Measurements from ENCODE around the gene SLC25A20. TPM values are rescaled to one million over a fixed set of nuclear protein-coding genes. Genes with fewer than 3 reads are reported as not detected.
"Not testable (repeated sequence)": the region's sequence is repeated elsewhere in the genome, so short reads cannot be mapped to it uniquely, and the experiment has no call there.

The SLC25A20 gene
- total RNA-seq, 1 experiment from 2014 or later, result 45.5 TPM

DNA sequence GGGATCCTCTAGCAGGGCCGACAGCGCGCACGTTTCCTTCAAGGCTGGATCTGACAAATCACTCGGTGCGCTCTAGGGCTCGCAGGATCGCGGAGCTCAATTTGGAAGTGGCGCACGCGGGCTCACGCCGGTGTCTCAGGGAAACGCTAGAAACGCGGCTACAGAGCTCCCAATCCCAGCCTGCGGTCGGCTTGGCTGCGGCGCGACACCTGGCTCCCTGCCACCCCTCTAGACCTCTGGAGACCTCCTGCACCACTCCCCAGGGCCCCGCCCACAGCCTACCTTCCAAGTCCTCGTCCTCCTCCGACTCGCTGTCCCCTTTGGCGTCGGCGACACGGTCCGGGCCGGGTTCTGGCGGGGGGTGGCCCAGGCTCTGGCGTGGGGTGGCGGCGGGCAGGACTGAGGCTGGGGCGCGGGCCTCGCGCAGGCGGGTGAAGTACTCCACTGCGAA is 51.6 kb downstream of the SLC25A20 start:
- peak; percentile 45 for DNase-seq (ENCODE audit: low spot score)

GRCh38 chr3:48845170-48845569 is 53.5 kb downstream of the SLC25A20 start:
- peak; percentile 22 for DNase-seq (ENCODE audit: low spot score)

DNA sequence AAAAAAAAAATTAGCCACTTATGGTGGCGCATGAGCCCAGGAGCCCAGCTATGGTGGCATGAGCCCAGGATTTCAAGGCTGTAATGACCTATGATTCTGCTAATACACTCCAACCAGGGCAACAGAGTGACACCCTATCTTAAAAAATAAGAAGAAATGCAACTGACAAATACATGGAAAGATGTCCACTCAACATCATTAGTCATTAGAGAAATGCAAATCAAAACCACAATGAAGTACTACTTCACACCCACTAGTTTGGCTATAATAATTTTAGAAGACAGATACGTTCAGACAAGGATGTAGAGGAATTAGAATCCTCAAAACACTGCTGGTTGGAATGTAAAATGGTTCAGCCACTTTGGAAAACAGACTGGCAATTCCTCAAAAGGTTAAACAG is 61.5 kb downstream of the SLC25A20 start:
- no peak for DNase-seq (ENCODE audit: low spot score)

GRCh38 chr3:48835650-48836366 is 62.9 kb downstream of the SLC25A20 start:
- no peak for DNase-seq (ENCODE audit: low spot score)

DNA sequence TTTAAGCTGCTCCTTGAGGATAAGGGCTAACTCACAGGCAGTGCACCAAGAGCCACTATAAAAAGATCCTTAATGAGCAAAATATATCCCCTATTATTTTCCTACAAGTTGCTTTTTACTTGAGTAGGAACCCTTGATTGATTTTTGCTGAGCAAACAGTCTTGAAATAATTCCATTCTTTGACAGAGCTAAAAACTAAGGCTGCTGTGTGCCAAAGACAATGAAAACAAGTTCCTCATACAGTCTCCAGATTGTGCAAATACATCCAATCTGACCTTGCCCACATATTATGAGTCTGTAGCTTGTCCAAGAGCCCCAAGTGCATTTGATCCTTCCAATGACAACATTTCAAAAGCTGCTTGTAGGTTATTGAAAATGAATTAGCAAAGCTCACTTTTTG is 66.0 kb downstream of the SLC25A20 start:
- no peak for DNase-seq (ENCODE audit: low spot score)

DNA sequence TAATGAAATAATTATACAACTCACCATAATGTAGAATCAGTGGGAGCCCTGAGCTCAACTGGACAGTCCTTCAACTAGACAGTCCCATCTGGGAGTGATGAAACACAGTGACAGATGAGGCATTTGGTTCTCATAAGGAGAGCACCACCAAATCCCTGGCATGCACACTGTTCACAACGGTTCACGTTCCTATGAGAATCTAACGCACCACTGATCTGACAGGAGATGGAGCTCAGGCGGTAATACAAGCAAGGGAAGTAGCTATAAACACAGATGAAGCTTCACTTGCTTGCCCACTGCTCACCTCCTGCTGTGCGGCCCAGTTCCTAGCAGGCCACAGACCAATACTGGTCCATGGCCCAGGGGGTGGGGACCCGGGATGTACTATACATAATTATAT is 68.0 kb downstream of the SLC25A20 start:
- DNase-seq (ENCODE audit: low spot score), result no peak

- not testable (repeated sequence) for DNase-seq (ENCODE audit: low spot score)
Measured at GRCh38 chr3:48829525-48829924, 69.2 kb downstream of the SLC25A20 start.

DNA sequence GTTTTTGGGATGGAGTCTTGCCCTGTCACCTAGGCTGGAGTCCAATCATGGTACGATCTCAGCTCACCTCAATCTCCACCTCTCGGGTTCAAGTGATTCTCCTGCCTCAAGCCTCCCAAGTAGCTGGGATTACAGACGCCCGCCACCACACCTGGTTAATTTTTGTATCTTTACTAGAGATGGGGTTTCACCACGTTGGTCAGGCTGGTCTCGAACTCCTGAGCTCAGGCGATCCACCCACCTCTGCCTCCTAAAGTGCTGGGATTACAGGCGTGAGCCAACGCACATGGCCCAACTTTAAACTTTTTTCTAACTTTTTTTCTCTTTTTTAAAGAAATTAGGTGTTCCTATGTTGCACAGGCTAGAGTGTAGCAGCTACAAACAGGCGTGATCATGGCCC is 70.8 kb downstream of the SLC25A20 start:
- DNase-seq (ENCODE audit: low spot score), result not testable (repeated sequence)

- DNase-seq (ENCODE audit: low spot score), result peak; percentile 63
Measured at GRCh38 chr3:48826451-48826850, 72.2 kb downstream of the SLC25A20 start.

DNA sequence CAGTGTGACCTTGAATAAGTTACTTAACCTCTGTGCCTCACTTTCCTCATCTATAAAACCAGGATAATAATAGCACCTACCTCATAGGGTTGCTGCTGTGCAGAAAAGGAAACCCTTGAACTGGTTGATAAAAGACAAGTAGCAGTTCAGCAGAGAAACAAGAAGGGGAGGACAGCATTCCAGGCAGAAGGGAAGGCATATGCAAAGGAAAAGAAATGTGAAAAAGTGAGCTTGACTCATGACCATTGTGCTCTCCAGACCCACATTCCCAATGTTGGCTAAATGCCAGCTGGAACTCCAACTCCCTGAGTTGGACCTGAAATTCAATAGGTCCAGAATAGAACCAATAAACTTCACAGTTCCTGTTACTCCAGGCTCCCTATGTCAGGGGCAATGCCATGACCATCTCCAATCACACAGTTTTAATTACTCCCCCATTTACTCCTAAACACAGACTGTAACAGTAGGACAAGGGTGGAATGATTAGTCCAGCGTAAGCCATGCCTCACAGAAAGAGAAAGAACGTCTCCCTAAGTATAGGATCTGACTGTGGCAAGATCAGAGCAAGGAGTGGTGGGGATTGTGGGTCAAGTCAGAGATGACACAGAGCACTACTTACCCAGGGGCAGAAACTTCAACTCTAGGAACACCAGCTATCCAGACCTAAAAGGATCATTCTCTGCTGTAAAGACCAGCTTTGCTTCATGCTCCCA is 77.9 kb downstream of the SLC25A20 start:
- no peak for DNase-seq (ENCODE audit: low spot score)

GRCh38 chr3:48819234-48820221 is 79.2 kb downstream of the SLC25A20 start:
- no peak for DNase-seq (ENCODE audit: low spot score)

GRCh38 chr3:48811524-48811923 is 87.2 kb downstream of the SLC25A20 start:
- no peak for DNase-seq (ENCODE audit: low spot score)

Other genes with a start within 250 kb of the SLC25A20 start
- 4.9 and 5.8 TPM in 2 replicates for gene CELSR3, start 236.0 kb downstream of the SLC25A20 start, total RNA-seq (2014; rRNA removed; shearing (Covaris generic))
- 23.6 and 37.7 TPM in 2 replicates for gene NCKIPSD, start 213.0 kb downstream of the SLC25A20 start, total RNA-seq (2014; rRNA removed; shearing (Covaris generic))
- 64.1 and 73.4 TPM in 2 replicates for gene IP6K2, start 181.7 kb downstream of the SLC25A20 start, total RNA-seq (2014; rRNA removed; shearing (Covaris generic))
- 33.9 and 37.3 TPM in 2 replicates for gene PRKAR2A, start 51.0 kb downstream of the SLC25A20 start, total RNA-seq (2014; rRNA removed; shearing (Covaris generic))
- gene ARIH2, start 20.0 kb upstream of the SLC25A20 start, total RNA-seq (2014; rRNA removed; shearing (Covaris generic)), result 71.3 and 76.1 TPM in 2 replicates
- 20.7 and 21.2 TPM in 2 replicates for gene P4HTM, start 91.4 kb upstream of the SLC25A20 start, total RNA-seq (2014; rRNA removed; shearing (Covaris generic))
- 63.7 and 76.1 TPM in 2 replicates for gene WDR6, start 108.5 kb upstream of the SLC25A20 start, total RNA-seq (2014; rRNA removed; shearing (Covaris generic))
- 36.1 and 50.0 TPM in 2 replicates for gene DALRD3, start 119.7 kb upstream of the SLC25A20 start, total RNA-seq (2014; rRNA removed; shearing (Covaris generic))
- 96.8 and 112 TPM in 2 replicates for gene NDUFAF3, start 123.2 kb upstream of the SLC25A20 start, total RNA-seq (2014; rRNA removed; shearing (Covaris generic))
- gene IMPDH2, start 130.5 kb upstream of the SLC25A20 start, total RNA-seq (2014; rRNA removed; shearing (Covaris generic)), result 218 and 219 TPM in 2 replicates
- gene QRICH1, start 195.2 kb upstream of the SLC25A20 start, total RNA-seq (2014; rRNA removed; shearing (Covaris generic)), result 79.1 and 82.7 TPM in 2 replicates
- gene QARS1, start 205.9 kb upstream of the SLC25A20 start, total RNA-seq (2014; rRNA removed; shearing (Covaris generic)), result 141 and 172 TPM in 2 replicates
- 48.3 and 54.2 TPM in 2 replicates for gene USP19, start 221.9 kb upstream of the SLC25A20 start, total RNA-seq (2014; rRNA removed; shearing (Covaris generic))
- 189 and 192 TPM in 2 replicates for gene LAMB2, start 234.2 kb upstream of the SLC25A20 start, total RNA-seq (2014; rRNA removed; shearing (Covaris generic))